GM10266 (cell line): ENCODE results near the gene SYNGR1.

Experiments used
- DNase-seq: peaks from one replicate; pipeline ENCODE4 v3.0.0; 2012; ENCODE audit errors: extremely low spot score
- TF ChIP-seq, protein P1 (sequence below): IDR thresholded peaks from 2 replicates; pipeline ENCODE4 v1.5.1; 2012; ENCODE audit warnings: mild to moderate bottlenecking, low read depth; ENCODE audit not compliant: control insufficient read depth, insufficient read depth; ENCODE audit errors: missing control alignments

The SYNGR1 gene

GRCh38 chr22:39360674-39361413 lies 11.1 kb downstream of the SYNGR1 start:
- DNase-seq, result no peak
- TF ChIP-seq, protein P1, sequence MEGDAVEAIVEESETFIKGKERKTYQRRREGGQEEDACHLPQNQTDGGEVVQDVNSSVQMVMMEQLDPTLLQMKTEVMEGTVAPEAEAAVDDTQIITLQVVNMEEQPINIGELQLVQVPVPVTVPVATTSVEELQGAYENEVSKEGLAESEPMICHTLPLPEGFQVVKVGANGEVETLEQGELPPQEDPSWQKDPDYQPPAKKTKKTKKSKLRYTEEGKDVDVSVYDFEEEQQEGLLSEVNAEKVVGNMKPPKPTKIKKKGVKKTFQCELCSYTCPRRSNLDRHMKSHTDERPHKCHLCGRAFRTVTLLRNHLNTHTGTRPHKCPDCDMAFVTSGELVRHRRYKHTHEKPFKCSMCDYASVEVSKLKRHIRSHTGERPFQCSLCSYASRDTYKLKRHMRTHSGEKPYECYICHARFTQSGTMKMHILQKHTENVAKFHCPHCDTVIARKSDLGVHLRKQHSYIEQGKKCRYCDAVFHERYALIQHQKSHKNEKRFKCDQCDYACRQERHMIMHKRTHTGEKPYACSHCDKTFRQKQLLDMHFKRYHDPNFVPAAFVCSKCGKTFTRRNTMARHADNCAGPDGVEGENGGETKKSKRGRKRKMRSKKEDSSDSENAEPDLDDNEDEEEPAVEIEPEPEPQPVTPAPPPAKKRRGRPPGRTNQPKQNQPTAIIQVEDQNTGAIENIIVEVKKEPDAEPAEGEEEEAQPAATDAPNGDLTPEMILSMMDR, result no peak

DNA sequence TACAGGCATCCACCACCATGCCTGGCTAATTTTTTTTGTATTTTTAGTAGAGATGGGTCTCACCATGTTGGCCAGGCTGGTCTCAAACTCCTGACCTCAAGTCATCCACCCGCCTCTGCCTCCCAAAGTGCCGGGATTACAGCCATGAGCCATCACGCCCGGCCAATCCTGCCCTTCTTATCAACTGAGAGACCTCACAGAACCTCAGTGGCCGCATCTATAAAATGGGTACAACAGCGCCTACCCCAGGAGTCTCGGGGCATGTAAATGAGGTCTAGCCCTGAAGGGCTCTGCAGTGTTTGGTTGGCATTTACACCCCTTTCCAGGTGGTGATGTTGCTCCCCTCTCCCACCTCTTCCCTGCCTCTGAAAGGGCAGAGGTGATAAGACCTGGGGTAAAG lies 11.7 kb downstream of the SYNGR1 start:
- TF ChIP-seq, protein P1, result no peak
- DNase-seq, result no peak

- DNase-seq, result no peak
- TF ChIP-seq, protein P1, result no peak
These were observed 12.5 kb downstream of the SYNGR1 start for GRCh38 chr22:39362271-39362670.

GRCh38 chr22:39362932-39363331 lies 13.1 kb downstream of the SYNGR1 start:
- DNase-seq, result no peak
- TF ChIP-seq, protein P1, result no peak

DNA sequence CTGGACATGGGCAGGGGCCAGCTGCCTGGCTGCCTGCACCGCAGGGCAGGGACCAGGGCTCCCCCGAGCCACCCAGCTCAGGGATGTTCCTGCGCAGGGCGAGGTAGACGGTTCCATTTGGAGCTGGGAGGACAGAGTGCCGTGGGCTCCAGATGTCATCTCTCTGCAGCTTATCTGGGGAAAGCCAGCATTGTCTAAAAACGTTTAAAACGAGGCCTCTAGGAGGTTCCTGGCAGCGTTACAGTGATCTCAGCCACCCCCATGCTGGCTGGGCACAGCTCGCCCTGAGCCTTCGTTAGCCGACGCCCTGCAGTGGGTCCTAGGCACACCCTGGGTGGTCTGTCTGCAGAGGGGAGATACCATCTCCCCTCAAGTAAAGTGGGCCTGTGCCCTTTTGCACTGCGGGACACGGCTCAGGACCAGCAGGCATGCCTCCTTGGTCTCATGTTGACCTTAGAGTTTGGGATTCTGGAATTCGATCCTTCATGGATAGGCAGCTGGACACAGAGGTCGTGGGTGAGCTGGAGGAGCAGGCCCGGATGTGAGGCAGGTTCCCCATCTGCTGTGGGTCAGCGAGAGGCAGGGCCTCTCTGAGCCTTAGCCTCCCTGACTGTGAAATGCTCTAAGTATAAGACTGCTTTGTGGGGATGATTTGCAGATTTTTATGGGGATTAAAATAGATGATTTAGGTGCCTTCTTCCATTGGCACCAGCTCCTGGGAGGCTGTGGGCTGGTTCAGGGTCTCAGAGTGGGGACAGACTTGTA lies 14.1 kb downstream of the SYNGR1 start:
- no peak for DNase-seq
- TF ChIP-seq, protein P1, result no peak

- no peak for DNase-seq
- TF ChIP-seq, protein P1, result no peak
These were observed 15.1 kb downstream of the SYNGR1 start for GRCh38 chr22:39364714-39365491.

- TF ChIP-seq, protein P1, result no peak
- no peak for DNase-seq
These were observed 15.6 kb downstream of the SYNGR1 start for GRCh38 chr22:39365492-39365780.
